HUES48 (cell line): ENCODE measurements around the gene AMMECR1.

Source experiments
- H3K27ac ChIP-seq: one replicate; pipeline ENCODE4 v1.7.0; 2013; ENCODE audit warnings: low read depth, low read length, inconsistent platforms
- H3K27me3 ChIP-seq: 2 replicates; pipeline ENCODE4 v1.6.1; 2013; ENCODE audit warnings: mild to moderate bottlenecking, low read length; ENCODE audit not compliant: control insufficient read depth, insufficient read depth
- H3K36me3 ChIP-seq: 2 replicates; pipeline ENCODE4 v1.6.1; 2013; ENCODE audit warnings: low read length; ENCODE audit not compliant: control insufficient read depth, insufficient read depth
- H3K4me1 ChIP-seq: 2 replicates; pipeline ENCODE4 v1.6.1; 2013; ENCODE audit warnings: mild to moderate bottlenecking, low read length; ENCODE audit not compliant: control insufficient read depth, insufficient read depth
- H3K4me3 ChIP-seq: 2 replicates; pipeline ENCODE4 v1.5.1; 2013; ENCODE audit warnings: mild to moderate bottlenecking, low read depth, low read length
- H3K9ac ChIP-seq: 2 replicates; pipeline ENCODE4 v1.6.1; 2013; ENCODE audit warnings: mild to moderate bottlenecking, low read depth, low read length, moderate library complexity
- H3K9me3 ChIP-seq: 2 replicates; pipeline ENCODE4 v1.6.1; 2013; ENCODE audit warnings: low read length; ENCODE audit not compliant: control insufficient read depth, insufficient read depth

AMMECR1 gene

DNA sequence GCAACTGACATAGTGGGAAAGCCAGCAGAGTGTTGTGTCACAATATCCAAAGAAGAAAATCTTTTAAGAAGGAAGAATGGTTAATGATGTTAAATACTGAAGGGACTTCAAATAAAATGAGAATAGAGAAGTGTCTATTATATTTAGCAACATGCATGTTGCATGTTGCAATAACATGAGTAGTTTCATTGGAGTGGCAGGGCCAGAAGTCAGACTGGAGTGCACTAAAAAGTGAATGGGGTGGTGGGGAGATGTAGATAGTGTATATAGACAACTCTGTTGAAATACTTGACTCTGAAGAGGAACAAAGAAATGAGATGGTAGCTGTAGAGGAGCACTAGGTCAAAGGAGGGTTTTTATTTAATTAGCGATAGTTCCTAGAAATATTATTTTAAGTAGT, 9.5 kb upstream of the AMMECR1 start:
- peaks cover 4% of the 10 kb centered on the region for H3K27me3 ChIP-seq
- H3K36me3 ChIP-seq = no peaks in the 10 kb centered on the region
- H3K4me3 ChIP-seq = no peak overlapping the region
- H3K9me3 ChIP-seq = no peaks in the 10 kb centered on the region
- H3K4me1 ChIP-seq = peaks cover 7% of the 10 kb centered on the region
- no peak overlapping the region for H3K27ac ChIP-seq
- no peak overlapping the region for H3K9ac ChIP-seq

DNA sequence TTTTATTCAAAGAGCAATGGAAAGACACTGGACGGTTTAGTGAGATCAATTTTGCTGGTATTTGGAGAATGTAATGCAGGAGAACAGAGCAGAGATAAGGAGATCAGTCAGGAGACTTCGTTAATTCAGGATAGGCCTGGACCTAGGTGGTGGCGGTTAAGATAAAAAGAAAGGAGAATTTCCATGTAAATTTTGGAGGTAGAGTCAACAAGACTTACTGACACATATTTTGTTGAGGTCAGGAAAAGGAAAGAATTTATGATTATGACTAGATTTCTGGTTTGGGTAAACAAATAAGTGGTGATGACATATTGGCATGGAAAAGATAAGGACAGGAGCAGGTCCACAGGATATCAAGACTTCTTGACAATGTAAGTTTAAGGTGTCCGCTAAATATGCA, 8.8 kb upstream of the AMMECR1 start:
- H3K4me1 ChIP-seq = peaks cover 13% of the 10 kb centered on the region
- H3K9ac ChIP-seq = no peak overlapping the region
- no peaks in the 10 kb centered on the region for H3K36me3 ChIP-seq
- no peak overlapping the region for H3K4me3 ChIP-seq
- peaks cover 4% of the 10 kb centered on the region for H3K27me3 ChIP-seq
- H3K27ac ChIP-seq = no peak overlapping the region
- no peaks in the 10 kb centered on the region for H3K9me3 ChIP-seq

DNA sequence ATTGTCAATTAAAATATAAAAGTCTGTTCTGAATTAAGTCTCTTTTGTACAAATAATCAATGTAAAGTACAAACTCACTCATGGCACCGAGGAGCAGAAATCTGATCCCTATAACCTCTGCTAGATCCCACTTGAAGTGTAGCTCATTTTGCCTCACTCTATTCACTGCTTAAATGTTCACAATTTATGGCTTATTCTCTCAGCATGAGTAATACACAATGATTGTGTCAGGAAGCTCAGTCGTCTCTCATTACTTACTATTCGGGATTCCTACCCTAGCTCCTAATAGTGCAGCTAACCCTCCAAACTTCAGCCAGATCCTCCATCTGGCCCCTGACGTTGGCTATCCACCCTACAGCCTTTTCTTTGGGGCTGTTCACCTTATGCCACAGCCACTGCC, 4.7 kb upstream of the AMMECR1 start:
- no peaks in the 10 kb centered on the region for H3K36me3 ChIP-seq
- H3K27ac ChIP-seq = no peak overlapping the region
- H3K9me3 ChIP-seq = no peaks in the 10 kb centered on the region
- H3K9ac ChIP-seq = no peak overlapping the region
- H3K4me1 ChIP-seq = peaks cover 41% of the 10 kb centered on the region
- H3K27me3 ChIP-seq = peaks cover 5% of the 10 kb centered on the region; the same call in 1 of the 2 replicates
- no peak overlapping the region for H3K4me3 ChIP-seq

DNA sequence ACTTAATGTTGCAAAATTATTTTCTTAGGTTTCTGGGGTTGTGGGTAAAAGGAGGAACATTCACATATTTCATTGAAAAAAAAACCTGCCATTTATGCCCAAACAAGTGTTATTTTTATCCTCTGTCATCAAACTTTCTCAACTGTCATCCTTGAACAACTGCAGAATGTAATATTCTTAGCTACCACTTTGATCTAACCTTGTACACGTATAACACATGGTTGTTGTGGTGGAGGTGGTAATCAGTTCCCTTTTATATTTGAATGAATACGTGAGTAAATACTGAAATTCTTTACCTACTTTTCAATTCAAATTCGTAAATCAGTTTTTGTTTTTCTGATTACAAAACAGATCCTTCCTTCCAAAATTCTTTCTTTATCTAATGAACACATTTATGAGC, 3.8 kb upstream of the AMMECR1 start:
- H3K27ac ChIP-seq = no peak overlapping the region
- no peaks in the 10 kb centered on the region for H3K9me3 ChIP-seq
- H3K36me3 ChIP-seq = no peaks in the 10 kb centered on the region
- H3K4me1 ChIP-seq = peaks cover 41% of the 10 kb centered on the region
- H3K27me3 ChIP-seq = peaks cover 5% of the 10 kb centered on the region; the same call in 1 of the 2 replicates
- no peak overlapping the region for H3K4me3 ChIP-seq
- H3K9ac ChIP-seq = no peak overlapping the region

DNA sequence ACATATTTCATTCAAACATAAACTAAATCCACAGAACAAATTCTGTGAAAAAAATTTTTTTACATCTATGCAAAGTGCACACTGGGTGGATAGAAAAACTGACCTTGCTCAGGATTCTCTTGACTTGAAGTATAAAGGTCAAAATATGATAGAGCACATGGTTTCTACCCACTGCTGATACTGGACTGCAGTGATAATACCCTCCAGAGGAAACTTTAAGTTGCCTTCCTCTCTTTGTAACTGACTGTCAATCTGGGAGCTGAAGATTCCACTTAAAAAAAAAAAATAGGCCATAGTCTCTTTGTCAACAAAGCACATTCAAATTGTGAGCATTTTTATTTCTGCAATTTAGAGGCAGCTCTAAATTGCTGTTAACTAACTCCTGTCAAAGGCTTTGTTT, 3.2 kb upstream of the AMMECR1 start:
- Histone ChIP-seq H3K36me3 (no peaks in the 10 kb centered on the region), H3K4me1 (peaks cover 41% of the 10 kb centered on the region), H3K4me3 (no peak overlapping the region), H3K27ac (peak overlapping the region; percentile 26), H3K9ac (no peak overlapping the region; the same call in 1 of the 2 replicates), H3K27me3 (peaks cover 5% of the 10 kb centered on the region; the same call in 1 of the 2 replicates), H3K9me3 (no peaks in the 10 kb centered on the region)

DNA sequence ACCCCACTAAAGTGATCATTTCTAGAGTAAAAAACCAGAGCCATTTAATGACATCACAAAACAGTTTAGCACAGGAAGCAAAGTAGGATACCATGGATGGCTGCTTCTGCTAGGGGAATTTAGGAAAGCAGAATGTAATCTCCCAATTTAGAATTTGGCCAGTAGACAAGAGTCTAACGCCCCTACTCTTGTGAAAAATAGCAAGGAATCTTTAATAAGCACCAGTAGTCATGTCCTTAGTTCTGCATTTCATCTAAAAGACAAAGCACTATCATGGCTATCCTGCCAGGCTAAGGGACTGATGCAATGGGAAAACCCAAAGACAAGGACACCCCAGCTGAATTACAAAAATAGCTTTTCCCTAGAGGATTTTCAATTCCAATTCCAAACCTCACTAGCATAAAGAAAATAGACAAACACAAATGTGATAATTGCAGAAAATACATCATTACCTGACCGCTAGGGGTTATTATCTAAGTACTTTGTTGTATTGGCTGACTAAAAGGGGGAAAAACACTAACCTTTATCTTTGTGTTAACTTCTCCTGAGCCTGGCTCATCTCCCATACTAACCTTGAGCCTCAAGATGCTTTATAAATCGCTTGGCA, 2.6 kb upstream of the AMMECR1 start:
- Histone ChIP-seq H3K27ac (peak overlapping the region; percentile 26), H3K27me3 (peaks cover 5% of the 10 kb centered on the region; the same call in 1 of the 2 replicates), H3K9ac (no peak overlapping the region), H3K4me1 (peaks cover 43% of the 10 kb centered on the region), H3K36me3 (no peaks in the 10 kb centered on the region), H3K9me3 (no peaks in the 10 kb centered on the region), H3K4me3 (no peak overlapping the region)

DNA sequence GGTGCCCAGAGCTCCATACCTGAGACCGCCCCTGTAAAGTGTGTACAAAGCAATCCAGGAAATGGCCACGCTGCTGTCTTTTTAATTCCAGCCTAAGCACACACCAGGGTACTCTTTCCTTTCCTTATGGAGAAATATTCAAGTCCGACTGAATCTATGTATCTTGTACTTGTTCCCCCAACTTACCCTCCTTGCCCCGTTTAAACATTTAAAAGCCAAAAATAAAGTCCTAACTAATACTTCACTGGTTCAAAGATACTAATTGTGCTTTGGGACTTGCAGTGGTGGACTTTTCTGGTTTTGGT, 731 bp upstream of the AMMECR1 start:
- Histone ChIP-seq H3K9me3 (no peaks in the 10 kb centered on the region), H3K27ac (peak overlapping the region; percentile 48), H3K36me3 (no peaks in the 10 kb centered on the region), H3K9ac (peak overlapping the region; percentile 92), H3K27me3 (peaks cover 5% of the 10 kb centered on the region; the same call in 1 of the 2 replicates), H3K4me3 (peak overlapping the region; percentile 95), H3K4me1 (peaks cover 58% of the 10 kb centered on the region)

DNA sequence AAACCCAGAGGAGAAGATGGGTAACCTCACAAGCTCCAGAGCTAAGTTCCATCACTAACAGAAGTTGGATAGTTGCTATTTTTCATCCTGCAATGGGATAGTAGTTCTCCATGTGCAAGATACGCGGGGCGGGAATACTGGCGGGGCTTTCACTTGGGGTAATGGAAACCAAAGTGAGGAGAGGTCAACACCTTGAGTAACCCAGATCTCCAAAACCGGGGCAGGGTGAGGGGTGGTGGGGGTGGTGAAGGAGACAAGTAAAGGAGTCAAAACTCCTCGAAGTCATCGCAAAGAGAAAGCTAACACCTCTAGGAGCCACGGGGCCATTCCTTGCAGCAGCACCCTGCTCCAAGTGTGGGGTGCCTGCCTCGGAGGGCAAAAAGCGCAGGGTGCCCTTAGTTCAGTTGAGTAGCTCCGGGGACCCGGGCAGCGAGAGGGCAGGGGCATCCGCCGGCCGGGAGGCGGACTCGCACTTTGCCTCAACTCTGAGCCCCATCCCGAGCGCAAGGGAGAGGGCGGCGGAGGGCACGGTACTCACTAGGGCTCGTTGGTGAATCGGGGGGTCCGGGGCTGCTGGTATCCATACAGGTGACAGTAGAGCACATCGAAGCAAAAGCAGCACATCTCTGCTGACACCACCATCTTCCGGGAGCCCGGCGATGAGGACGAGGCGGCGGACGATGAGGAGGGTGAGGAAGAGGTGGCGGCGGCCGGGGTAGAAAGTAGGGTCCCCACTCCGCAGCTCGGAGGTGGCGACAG, 645 bp downstream of the AMMECR1 start:
- Histone ChIP-seq H3K27me3 (peaks cover 5% of the 10 kb centered on the region; the same call in 1 of the 2 replicates), H3K9ac (peak overlapping the region; percentile 88), H3K27ac (peak overlapping the region; percentile 71), H3K4me1 (peaks cover 64% of the 10 kb centered on the region), H3K4me3 (peak overlapping the region; percentile 95), H3K9me3 (no peaks in the 10 kb centered on the region), H3K36me3 (no peaks in the 10 kb centered on the region)

DNA sequence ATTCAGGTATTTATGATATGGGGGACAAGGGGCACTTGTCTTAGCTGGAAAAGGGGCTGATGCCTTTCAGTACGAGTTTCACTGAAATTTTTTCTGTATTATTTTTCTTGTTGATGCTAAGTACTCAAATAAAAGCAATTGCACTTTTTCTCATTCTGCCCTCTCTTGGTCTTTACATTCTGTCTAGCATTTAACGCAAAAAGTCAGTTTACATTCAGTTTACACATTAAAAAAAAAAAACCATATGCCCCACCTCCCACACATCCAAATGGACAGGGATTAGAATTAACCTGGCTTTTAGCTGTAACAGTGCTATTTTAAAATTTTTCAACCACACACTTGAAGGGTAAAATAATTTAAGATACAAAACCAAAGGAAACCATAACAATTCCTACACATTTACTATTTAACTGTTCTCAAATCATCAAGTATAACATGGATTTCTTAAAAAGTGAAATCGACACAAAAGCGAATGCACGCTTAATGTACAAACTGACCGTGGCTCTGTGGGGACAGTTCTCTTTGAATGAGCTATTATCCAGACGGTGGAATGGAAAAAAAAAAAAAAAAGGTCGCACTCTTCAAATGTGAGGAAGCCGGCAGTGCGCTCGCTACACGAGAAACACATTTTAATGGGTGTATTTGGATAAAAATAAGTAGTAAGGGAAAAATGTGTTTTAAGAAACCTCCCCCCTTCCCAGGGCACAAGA, 1.4 kb downstream of the AMMECR1 start:
- Histone ChIP-seq H3K4me1 (peaks cover 64% of the 10 kb centered on the region), H3K9ac (peak overlapping the region; percentile 88; the same call in 1 of the 2 replicates), H3K36me3 (no peaks in the 10 kb centered on the region), H3K27me3 (peaks cover 5% of the 10 kb centered on the region; the same call in 1 of the 2 replicates), H3K4me3 (peak overlapping the region; percentile 95), H3K27ac (no peak overlapping the region), H3K9me3 (no peaks in the 10 kb centered on the region)

DNA sequence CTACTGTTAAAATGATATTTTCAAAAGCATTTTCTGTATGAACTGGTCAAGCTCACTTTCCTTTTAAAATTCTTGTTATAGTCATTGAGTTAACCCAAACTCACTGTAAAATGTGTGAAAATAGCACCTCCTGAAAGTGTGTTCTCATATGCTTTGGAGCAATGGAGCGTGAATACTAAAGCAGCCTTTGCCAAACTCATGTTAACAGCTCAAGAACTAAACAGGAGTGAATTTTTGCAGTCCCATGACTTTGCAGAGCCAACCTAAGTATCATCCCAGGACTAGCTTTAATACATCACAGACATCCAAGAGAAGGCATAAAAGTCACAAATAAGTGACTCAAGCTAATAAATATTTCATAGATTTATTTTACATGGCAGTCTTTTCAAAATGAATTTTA, 2.3 kb downstream of the AMMECR1 start:
- Histone ChIP-seq H3K4me3 (peak overlapping the region; percentile 95), H3K9ac (no peak overlapping the region), H3K27me3 (peaks cover 5% of the 10 kb centered on the region; the same call in 1 of the 2 replicates), H3K27ac (no peak overlapping the region), H3K36me3 (no peaks in the 10 kb centered on the region), H3K9me3 (no peaks in the 10 kb centered on the region), H3K4me1 (peaks cover 63% of the 10 kb centered on the region)
